GM12878 (cell line): ENCODE data around the gene TNIP2. TPM values are rescaled to one million over a fixed set of nuclear protein-coding genes. Genes with fewer than 3 reads are reported as not detected.

Source experiments
- ATAC-seq: fragments of 200-7000 bp; cut with Tn5 transposase; 3 replicates; pipeline ENCODE4 v1.9.1; 2020; ENCODE audit warnings: mild to moderate bottlenecking, moderate library complexity
- BruUV-seq: library from RNA; stranded (reverse); fragments of 400-500 nt; replicated peaks from 2 replicates; lab custom pipeline; 2021; lab: Mats Ljungman, UMichigan
- CTCF ChIA-PET: fragments of 300-600 bp; sonication (Branson Sonifier 250); formaldehyde crosslinking; extraction: SDS; loops from one replicate; lab custom pipeline; 2021; ENCODE audit warnings: inconsistent platforms; lab: Yijun Ruan, JAX
- POLR2A ChIA-PET: fragments of 350-600 bp; formaldehyde crosslinking; extraction: SDS; loops from one replicate; lab custom pipeline; 2021; ENCODE audit warnings: inconsistent platforms; lab: Charles Lee
- RAD21 ChIA-PET: fragments of 300-600 bp; sonication (Branson Sonifier 250); formaldehyde crosslinking; loops from one replicate; lab custom pipeline; 2023; ENCODE audit warnings: antibody characterized with exemption; ENCODE audit not compliant: unreplicated experiment; lab: Charles Lee
- SMC1A ChIA-PET: fragments of 300-600 bp; sonication (Branson Sonifier 250); formaldehyde crosslinking; loops from one replicate; lab custom pipeline; 2023; ENCODE audit not compliant: unreplicated experiment, uncharacterized antibody; lab: Charles Lee
- DNase-seq: peaks from one replicate; pipeline ENCODE4 v3.0.0-alpha.2; 2011; ENCODE audit warnings: low read depth, low spot score
- FAIRE-seq: peaks from 3 replicates; lab custom pipeline; 2011; peaks lifted over from hg19 to GRCh38; lab: Jason Lieb, UNC
- H2AFZ ChIP-seq: 2 replicates; pipeline ENCODE4 v1.6.0; 2011; ENCODE audit warnings: low read depth, low read length, control low read depth; ENCODE audit not compliant: control insufficient read depth
- H3K27ac ChIP-seq: 2 replicates; pipeline ENCODE4 v1.5.1; 2011; ENCODE audit warnings: control low read depth; ENCODE audit not compliant: control insufficient read depth, insufficient read depth
- H3K27me3 ChIP-seq, 2 experiments: replicated peaks in 1 of 2; 2 replicates each; pipeline versions ENCODE4 v1.6.0 to v1.6.1; 2011; ENCODE audit warnings: low read length in 1 of 2; ENCODE audit not compliant: control insufficient read depth in 2 of 2, insufficient read depth in 2 of 2
- H3K36me3 ChIP-seq, 2 experiments: 2 replicates each; pipeline ENCODE4 v1.5.1; 2011; ENCODE audit warnings: low read length in 1 of 2; ENCODE audit not compliant: control insufficient read depth in 2 of 2, insufficient read depth in 2 of 2
- H3K4me1 ChIP-seq: 2 replicates; pipeline ENCODE4 v1.6.1; 2011; ENCODE audit warnings: mild to moderate bottlenecking, low read length, moderate library complexity, mixed read lengths; ENCODE audit not compliant: control insufficient read depth, insufficient read depth
- H3K4me2 ChIP-seq: 2 replicates; pipeline ENCODE4 v1.6.0; 2011; ENCODE audit warnings: control low read depth; ENCODE audit not compliant: control insufficient read depth, insufficient read depth
- H3K4me3 ChIP-seq: fragments of 200-600 bp; sonication (generic); 2 replicates; pipeline ENCODE4 v1.5.1; 2016
- H3K79me2 ChIP-seq: 2 replicates; pipeline ENCODE4 v1.6.0; 2011; ENCODE audit warnings: low read length; ENCODE audit not compliant: control insufficient read depth, insufficient read depth
- H3K9ac ChIP-seq: 2 replicates; pipeline ENCODE4 v1.8.0; 2011; ENCODE audit warnings: low read length, control low read depth, mixed read lengths; ENCODE audit not compliant: control insufficient read depth, insufficient read depth
- H3K9me3 ChIP-seq: replicated peaks from 3 replicates; pipeline ENCODE4 v1.5.1; 2011; ENCODE audit warnings: mild to moderate bottlenecking, low read length; ENCODE audit not compliant: control insufficient read depth, insufficient read depth
- H4K20me1 ChIP-seq: 2 replicates; pipeline ENCODE4 v1.6.0; 2011; ENCODE audit not compliant: control insufficient read depth, insufficient read depth
- BACH1 ChIP-seq: fragments of 450-650 bp; IDR thresholded peaks from 2 replicates; pipeline ENCODE4 v1.6.1; 2017; ENCODE audit warnings: mild to moderate bottlenecking, borderline replicate concordance
- CREB1 ChIP-seq: IDR thresholded peaks from 2 replicates; pipeline ENCODE4 v1.6.1; 2012; ENCODE audit warnings: low read depth, mild to moderate bottlenecking, inconsistent platforms
- CREM ChIP-seq: IDR thresholded peaks from 2 replicates; pipeline ENCODE4 v1.6.1; 2014; ENCODE audit warnings: antibody characterized with exemption, low read depth
- HDGF ChIP-seq: fragments of 450-650 bp; IDR thresholded peaks from 2 replicates; pipeline ENCODE4 v1.6.1; 2016; ENCODE audit warnings: antibody characterized with exemption
- IKZF2 ChIP-seq, 2 experiments: fragments of 450-650 bp; IDR thresholded peaks; 2 replicates each; pipeline ENCODE4 v1.6.1; 2017; ENCODE audit warnings: mild to moderate bottlenecking in 2 of 2, moderate library complexity in 2 of 2
- RUNX3 ChIP-seq: IDR thresholded peaks from 2 replicates; pipeline ENCODE4 v1.6.1; 2012; ENCODE audit warnings: low read length, inconsistent platforms
- TBL1XR1 ChIP-seq: IDR thresholded peaks from 2 replicates; pipeline ENCODE4 v1.6.1; 2012; ENCODE audit warnings: low read depth, low read length, improper control_type of control experiment
- WRNIP1 ChIP-seq: IDR thresholded peaks from 2 replicates; pipeline ENCODE4 v1.6.1; 2011; ENCODE audit warnings: low read depth, low read length, improper control_type of control experiment, borderline replicate concordance
- YY1 ChIP-seq: IDR thresholded peaks from 2 replicates; pipeline ENCODE4 v1.6.1; 2011; ENCODE audit warnings: low read depth, mild to moderate bottlenecking, low read length
- whole genome bisulfite sequencing: methylation state at CpG from one replicate; pipeline ENCODE4 v1.1.6; 2016; ENCODE audit warnings: low lambda C conversion rate; ENCODE audit not compliant: insufficient replicate concordance, insufficient coverage; ENCODE audit errors: missing lambda C conversion rate; 5-methylcytosine and 5-hydroxymethylcytosine counted together
- in situ Hi-C: fragments of 300-500 bp; cut with MboI; formaldehyde crosslinking; loops from 9 replicates; pipeline ENCODE4 v1.14.3; 2018; ENCODE audit warnings: mixed read lengths
- intact Hi-C: fragments of 100-400 bp; cut with micrococcal nuclease; formaldehyde crosslinking; loops from one replicate; pipeline ENCODE4 v1.14.2; 2022; ENCODE audit not compliant: unreplicated experiment
- polyA plus RNA-seq, 11 experiments: library from polyadenylated mRNA; depleted of rRNA in 4 of 11; unstranded in 6 of 11; stranded (reverse) in 5 of 11; fragments of >200 nt; fragmentation: Nextera tagmentation in 4 of 11; fragmentation: Illumina TruSeq in 1 of 11; extraction: Ambion mirVana in 4 of 11; extraction: Trizol in 1 of 11; gene quantifications; 1 replicate in 1 of 11; 2 replicates in 10 of 11; pipeline versions ENCODE4 v1.2.1 to v1.2.3, GENCODE V29; 2011 to 2016; ENCODE audit warnings: inconsistent platforms in 2 of 11, missing spikeins in 2 of 11, low read depth in 1 of 11
- total RNA-seq, 4 experiments: library from RNA; depleted of rRNA in 3 of 4; stranded (reverse); fragments of >200 nt in 3 of 4; fragmentation: Illumina TruSeq in 1 of 4; extraction: Trizol in 1 of 4; gene quantifications; 2 replicates each; pipeline versions ENCODE4 v1.2.1 to v1.2.3, GENCODE V29; 2013 to 2021
- TF ChIP-seq, protein P1 (sequence below): fragments of 450-650 bp; IDR thresholded peaks from 2 replicates; pipeline ENCODE4 v1.6.1; 2016; ENCODE audit warnings: mild to moderate bottlenecking
- TF ChIP-seq, protein P2 (sequence below): IDR thresholded peaks from 2 replicates; pipeline ENCODE4 v1.6.1; 2011; ENCODE audit warnings: borderline replicate concordance, low read depth, mild to moderate bottlenecking, moderate library complexity, low read length; ENCODE audit not compliant: insufficient read depth, poor library complexity, severe bottlenecking
- TF ChIP-seq, protein P3 (sequence below): fragments of 450-650 bp; formaldehyde crosslinking; IDR thresholded peaks from 2 replicates; pipeline ENCODE4 v1.4.0; 2022; ENCODE audit warnings: mild to moderate bottlenecking, moderate library complexity
- TF ChIP-seq, protein P4 (sequence below): fragments of 450-650 bp; IDR thresholded peaks from 2 replicates; pipeline ENCODE4 v1.6.1; 2017; ENCODE audit warnings: mild to moderate bottlenecking, low read depth, inconsistent platforms; ENCODE audit not compliant: poor library complexity, severe bottlenecking
- TF ChIP-seq, protein P5 (sequence below): IDR thresholded peaks from 2 replicates; pipeline ENCODE4 v1.6.1; 2011; ENCODE audit warnings: low read depth, low read length, improper control_type of control experiment, borderline replicate concordance

The TNIP2 gene
- total and polyA plus RNA-seq, 10 of the 15 experiments (the other 5 are each of a cell fraction or from before 2014, with no cell fraction given) = 1.4 to 64.9 (median 45.5) TPM

DNA sequence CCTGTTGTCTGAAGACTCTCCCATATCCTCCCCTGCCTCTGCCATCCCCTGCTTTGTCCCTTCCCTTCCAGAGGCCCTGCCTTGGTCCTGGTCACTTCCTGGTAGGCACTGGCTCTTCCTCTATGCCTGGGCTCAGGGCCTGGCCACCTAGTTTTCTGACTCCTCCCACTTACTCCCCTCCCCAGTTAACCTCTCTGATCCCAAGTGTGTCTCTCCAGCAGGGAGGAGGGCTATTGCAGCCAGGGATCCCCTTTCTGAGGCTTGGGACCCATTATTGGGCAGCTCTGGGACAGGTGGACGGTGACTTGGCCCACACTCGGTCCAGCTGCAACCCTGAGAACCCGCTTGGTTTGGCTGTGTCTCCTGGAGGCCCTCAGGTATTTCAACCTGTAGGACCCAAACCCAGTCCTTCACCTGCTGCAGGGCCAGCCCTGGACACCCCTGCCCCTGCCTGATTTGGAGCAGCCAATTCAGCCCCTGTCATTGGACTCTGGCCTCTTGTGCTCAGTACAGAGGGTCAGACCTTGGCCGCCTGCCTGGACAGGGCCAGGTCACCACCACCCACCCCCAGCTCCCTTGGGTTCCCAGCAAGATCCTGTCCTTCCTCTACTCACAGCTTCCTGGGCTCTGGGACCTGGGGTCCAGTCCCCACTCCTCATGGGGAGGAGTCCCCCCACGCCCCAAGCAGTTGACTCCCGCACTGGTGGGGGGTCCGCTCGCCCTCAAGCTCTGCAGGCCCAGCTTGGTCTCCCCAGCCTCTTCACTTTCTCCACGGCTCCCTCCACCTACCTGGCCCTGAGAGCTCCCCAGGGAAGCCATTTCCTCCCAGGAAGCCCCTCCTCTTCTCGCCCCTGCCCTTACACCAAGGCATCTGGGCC, 35.6 kb upstream of the TNIP2 start:
- FAIRE-seq (no peak), DNase-seq (no peak), ATAC-seq (no peak)
- Histone ChIP-seq H3K4me3 (no peak overlapping the region), H3K4me2 (no peak overlapping the region), H3K27me3 (no peaks in the 10 kb centered on the region), H3K79me2 (no peaks in the 10 kb centered on the region), H3K27ac (no peak overlapping the region), H4K20me1 (no peaks in the 10 kb centered on the region), H3K9ac (no peak overlapping the region), H3K9me3 (no peaks in the 10 kb centered on the region), H3K4me1 (peaks cover 40% of the 10 kb centered on the region), H3K36me3 (no peaks in the 10 kb centered on the region), H2AFZ (no peak overlapping the region)
- in situ Hi-C loops = no loop called here
- SMC1A ChIA-PET = no interaction called here
- BruUV-seq = no TSS peak
- CTCF ChIA-PET = interaction anchor here (0.6 kb wide), 1 partner anchor 30 kb away, joined by 3 read pairs; no protein-coding TSS in a partner anchor
- POLR2A ChIA-PET = interaction anchor here (1.3 to 2.3 kb wide), 3 partner anchors 9 to 45 kb away, joined by 3 to 8 read pairs (median 3); no protein-coding TSS in a partner anchor
- 81% methylated on average over 10 of the region's 10 CpGs for WGBS
- RAD21 ChIA-PET = no interaction called here
- intact Hi-C loops = no loop called here
- TF ChIP-seq YY1 (no peak), HDGF (no peak), TBL1XR1 (no peak), CREB1 (no peak), RUNX3 (no peak), IKZF2 (IDR thresholded peaks at IDR 0.05) (no peak), BACH1 (no peak), CREM (no peak), WRNIP1 (no peak)
- TF ChIP-seq, protein P1, sequence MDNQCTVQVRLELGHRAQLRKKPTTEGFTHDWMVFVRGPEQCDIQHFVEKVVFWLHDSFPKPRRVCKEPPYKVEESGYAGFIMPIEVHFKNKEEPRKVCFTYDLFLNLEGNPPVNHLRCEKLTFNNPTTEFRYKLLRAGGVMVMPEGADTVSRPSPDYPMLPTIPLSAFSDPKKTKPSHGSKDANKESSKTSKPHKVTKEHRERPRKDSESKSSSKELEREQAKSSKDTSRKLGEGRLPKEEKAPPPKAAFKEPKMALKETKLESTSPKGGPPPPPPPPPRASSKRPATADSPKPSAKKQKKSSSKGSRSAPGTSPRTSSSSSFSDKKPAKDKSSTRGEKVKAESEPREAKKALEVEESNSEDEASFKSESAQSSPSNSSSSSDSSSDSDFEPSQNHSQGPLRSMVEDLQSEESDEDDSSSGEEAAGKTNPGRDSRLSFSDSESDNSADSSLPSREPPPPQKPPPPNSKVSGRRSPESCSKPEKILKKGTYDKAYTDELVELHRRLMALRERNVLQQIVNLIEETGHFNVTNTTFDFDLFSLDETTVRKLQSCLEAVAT = no peak
- TF ChIP-seq, protein P2, sequence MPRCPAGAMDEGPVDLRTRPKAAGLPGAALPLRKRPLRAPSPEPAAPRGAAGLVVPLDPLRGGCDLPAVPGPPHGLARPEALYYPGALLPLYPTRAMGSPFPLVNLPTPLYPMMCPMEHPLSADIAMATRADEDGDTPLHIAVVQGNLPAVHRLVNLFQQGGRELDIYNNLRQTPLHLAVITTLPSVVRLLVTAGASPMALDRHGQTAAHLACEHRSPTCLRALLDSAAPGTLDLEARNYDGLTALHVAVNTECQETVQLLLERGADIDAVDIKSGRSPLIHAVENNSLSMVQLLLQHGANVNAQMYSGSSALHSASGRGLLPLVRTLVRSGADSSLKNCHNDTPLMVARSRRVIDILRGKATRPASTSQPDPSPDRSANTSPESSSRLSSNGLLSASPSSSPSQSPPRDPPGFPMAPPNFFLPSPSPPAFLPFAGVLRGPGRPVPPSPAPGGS = no peak
- TF ChIP-seq, protein P3, sequence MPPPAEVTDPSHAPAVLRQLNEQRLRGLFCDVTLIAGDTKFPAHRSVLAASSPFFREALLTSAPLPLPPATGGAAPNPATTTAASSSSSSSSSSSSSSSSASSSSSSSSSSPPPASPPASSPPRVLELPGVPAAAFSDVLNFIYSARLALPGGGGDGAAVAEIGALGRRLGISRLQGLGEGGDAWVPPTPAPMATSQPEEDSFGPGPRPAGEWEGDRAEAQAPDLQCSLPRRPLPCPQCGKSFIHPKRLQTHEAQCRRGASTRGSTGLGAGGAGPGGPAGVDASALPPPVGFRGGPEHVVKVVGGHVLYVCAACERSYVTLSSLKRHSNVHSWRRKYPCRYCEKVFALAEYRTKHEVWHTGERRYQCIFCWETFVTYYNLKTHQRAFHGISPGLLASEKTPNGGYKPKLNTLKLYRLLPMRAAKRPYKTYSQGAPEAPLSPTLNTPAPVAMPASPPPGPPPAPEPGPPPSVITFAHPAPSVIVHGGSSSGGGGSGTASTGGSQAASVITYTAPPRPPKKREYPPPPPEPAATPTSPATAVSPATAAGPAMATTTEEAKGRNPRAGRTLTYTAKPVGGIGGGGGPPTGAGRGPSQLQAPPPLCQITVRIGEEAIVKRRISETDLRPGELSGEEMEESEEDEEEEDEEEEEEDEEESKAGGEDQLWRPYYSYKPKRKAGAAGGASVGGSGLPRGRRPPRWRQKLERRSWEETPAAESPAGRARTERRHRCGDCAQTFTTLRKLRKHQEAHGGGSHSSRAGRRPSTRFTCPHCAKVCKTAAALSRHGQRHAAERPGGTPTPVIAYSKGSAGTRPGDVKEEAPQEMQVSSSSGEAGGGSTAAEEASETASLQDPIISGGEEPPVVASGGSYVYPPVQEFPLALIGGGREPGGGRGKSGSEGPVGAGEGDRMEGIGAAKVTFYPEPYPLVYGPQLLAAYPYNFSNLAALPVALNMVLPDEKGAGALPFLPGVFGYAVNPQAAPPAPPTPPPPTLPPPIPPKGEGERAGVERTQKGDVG (CRISPR knock-in tag) = no peak
- TF ChIP-seq, protein P4, sequence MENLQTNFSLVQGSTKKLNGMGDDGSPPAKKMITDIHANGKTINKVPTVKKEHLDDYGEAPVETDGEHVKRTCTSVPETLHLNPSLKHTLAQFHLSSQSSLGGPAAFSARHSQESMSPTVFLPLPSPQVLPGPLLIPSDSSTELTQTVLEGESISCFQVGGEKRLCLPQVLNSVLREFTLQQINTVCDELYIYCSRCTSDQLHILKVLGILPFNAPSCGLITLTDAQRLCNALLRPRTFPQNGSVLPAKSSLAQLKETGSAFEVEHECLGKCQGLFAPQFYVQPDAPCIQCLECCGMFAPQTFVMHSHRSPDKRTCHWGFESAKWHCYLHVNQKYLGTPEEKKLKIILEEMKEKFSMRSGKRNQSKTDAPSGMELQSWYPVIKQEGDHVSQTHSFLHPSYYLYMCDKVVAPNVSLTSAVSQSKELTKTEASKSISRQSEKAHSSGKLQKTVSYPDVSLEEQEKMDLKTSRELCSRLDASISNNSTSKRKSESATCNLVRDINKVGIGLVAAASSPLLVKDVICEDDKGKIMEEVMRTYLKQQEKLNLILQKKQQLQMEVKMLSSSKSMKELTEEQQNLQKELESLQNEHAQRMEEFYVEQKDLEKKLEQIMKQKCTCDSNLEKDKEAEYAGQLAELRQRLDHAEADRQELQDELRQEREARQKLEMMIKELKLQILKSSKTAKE = no peak
- TF ChIP-seq, protein P5, sequence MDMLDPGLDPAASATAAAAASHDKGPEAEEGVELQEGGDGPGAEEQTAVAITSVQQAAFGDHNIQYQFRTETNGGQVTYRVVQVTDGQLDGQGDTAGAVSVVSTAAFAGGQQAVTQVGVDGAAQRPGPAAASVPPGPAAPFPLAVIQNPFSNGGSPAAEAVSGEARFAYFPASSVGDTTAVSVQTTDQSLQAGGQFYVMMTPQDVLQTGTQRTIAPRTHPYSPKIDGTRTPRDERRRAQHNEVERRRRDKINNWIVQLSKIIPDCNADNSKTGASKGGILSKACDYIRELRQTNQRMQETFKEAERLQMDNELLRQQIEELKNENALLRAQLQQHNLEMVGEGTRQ = no peak
